Cardiac muscle cell (in vitro differentiated cells and primary cell): Measurements from ENCODE around the gene ZNF200. TPM values are rescaled to one million over a fixed set of nuclear protein-coding genes. Genes with fewer than 3 reads are reported as not detected.

Experiments
- DNase-seq, 2 donors: peaks; one replicate each; pipeline versions ENCODE4 v3.0.0 to v3.0.0-alpha.2; 2010 to 2017; ENCODE audit warnings: low read depth in 1 of 2, low spot score in 1 of 2
- H3K27ac ChIP-seq: fragments of 200-600 bp; sonication (generic); 2 replicates; pipeline ENCODE4 v1.5.1; 2016
- H3K27me3 ChIP-seq: fragments of 200-600 bp; sonication (generic); 2 replicates; pipeline ENCODE4 v1.6.0; 2016; ENCODE audit warnings: control low read depth
- H3K36me3 ChIP-seq: fragments of 200-600 bp; sonication (generic); 2 replicates; pipeline ENCODE4 v1.5.1; 2016; ENCODE audit warnings: control low read depth
- H3K4me1 ChIP-seq: fragments of 200-600 bp; sonication (generic); 2 replicates; pipeline ENCODE4 v1.8.1; 2017; ENCODE audit warnings: low read depth, mild to moderate bottlenecking, mixed run types
- H3K4me3 ChIP-seq: fragments of 200-600 bp; sonication (generic); 2 replicates; pipeline ENCODE4 v1.5.1; 2016; ENCODE audit warnings: mild to moderate bottlenecking
- H3K9me3 ChIP-seq: fragments of 200-600 bp; sonication (generic); 2 replicates; pipeline ENCODE4 v1.5.1; 2017; ENCODE audit warnings: low read depth, mild to moderate bottlenecking, control low read depth
- polyA plus RNA-seq: library from polyadenylated mRNA; unstranded; fragments of >200 nt; fragmentation: Nextera tagmentation; extraction: Ambion mirVana; gene quantifications from 2 replicates; pipeline ENCODE4 v1.2.1, GENCODE V29; 2016
- total RNA-seq: library from RNA; depleted of rRNA; stranded (reverse); fragments of >200 nt; gene quantifications from 2 replicates; pipeline ENCODE4 v1.2.3, GENCODE V29; 2016
- TF ChIP-seq, protein P1 (sequence below): IDR thresholded peaks from 2 replicates; pipeline ENCODE4 v1.5.1; 2012; ENCODE audit warnings: low read depth, mild to moderate bottlenecking, low read length

ZNF200 gene
- total and polyA plus RNA-seq, 2 experiments from 2014 or later: 11.1 to 12.9 TPM

DNA sequence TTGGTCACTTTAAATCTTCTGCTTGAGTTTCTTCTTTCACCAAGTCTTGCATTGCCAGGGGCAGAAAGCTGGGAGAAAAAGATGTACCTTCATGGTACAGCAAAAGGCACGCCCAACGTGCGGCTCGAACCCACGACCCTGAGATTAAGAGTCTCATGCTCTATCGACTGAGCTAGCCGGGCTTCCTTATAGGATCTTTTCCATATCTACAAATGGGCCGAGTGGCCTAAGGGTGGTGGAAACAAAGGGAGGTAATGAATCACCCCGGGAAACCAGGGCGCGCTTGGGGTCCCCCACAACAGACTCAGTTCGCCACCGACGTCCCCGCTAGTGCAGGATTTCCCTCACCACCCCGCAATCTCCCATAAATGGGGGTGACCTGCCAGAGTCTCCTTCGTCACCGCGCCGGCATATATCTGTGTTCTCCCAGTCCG, 54.5 kb downstream of the ZNF200 start:
- TF ChIP-seq, protein P1, sequence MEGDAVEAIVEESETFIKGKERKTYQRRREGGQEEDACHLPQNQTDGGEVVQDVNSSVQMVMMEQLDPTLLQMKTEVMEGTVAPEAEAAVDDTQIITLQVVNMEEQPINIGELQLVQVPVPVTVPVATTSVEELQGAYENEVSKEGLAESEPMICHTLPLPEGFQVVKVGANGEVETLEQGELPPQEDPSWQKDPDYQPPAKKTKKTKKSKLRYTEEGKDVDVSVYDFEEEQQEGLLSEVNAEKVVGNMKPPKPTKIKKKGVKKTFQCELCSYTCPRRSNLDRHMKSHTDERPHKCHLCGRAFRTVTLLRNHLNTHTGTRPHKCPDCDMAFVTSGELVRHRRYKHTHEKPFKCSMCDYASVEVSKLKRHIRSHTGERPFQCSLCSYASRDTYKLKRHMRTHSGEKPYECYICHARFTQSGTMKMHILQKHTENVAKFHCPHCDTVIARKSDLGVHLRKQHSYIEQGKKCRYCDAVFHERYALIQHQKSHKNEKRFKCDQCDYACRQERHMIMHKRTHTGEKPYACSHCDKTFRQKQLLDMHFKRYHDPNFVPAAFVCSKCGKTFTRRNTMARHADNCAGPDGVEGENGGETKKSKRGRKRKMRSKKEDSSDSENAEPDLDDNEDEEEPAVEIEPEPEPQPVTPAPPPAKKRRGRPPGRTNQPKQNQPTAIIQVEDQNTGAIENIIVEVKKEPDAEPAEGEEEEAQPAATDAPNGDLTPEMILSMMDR: no peak
- Histone ChIP-seq H3K36me3 (no peaks in the 10 kb centered on the region), H3K9me3 (no peaks in the 10 kb centered on the region), H3K27me3 (peaks cover 99% of the 10 kb centered on the region), H3K4me3 (no peak overlapping the region), H3K27ac (no peak overlapping the region), H3K4me1 (peaks cover 3% of the 10 kb centered on the region)
- DNase-seq: no peak

DNA sequence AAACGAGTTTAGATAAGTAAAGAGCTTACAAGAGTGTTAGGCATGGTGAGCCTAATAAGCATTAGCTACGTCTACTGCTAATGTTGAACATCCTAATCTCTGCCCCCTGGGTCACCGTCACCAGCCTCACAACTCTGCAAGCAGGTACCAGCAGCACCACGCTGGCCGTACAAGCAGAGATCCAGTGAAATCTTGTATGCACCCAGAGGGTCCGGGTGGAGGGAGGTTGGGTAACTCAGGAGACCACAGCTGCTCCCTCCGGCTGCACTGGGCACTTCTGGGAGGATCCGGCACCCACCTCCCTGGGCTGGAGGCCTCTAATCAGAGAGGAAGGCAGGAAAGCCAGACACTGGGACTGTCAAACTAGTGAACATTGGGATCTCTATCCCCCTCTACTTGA, 55.3 kb downstream of the ZNF200 start:
- Histone ChIP-seq H3K27ac (no peak overlapping the region), H3K36me3 (no peaks in the 10 kb centered on the region), H3K27me3 (peaks cover 100% of the 10 kb centered on the region), H3K9me3 (no peaks in the 10 kb centered on the region), H3K4me1 (peaks cover 3% of the 10 kb centered on the region), H3K4me3 (no peak overlapping the region)
- TF ChIP-seq, protein P1: no peak
- no peak for DNase-seq

DNA sequence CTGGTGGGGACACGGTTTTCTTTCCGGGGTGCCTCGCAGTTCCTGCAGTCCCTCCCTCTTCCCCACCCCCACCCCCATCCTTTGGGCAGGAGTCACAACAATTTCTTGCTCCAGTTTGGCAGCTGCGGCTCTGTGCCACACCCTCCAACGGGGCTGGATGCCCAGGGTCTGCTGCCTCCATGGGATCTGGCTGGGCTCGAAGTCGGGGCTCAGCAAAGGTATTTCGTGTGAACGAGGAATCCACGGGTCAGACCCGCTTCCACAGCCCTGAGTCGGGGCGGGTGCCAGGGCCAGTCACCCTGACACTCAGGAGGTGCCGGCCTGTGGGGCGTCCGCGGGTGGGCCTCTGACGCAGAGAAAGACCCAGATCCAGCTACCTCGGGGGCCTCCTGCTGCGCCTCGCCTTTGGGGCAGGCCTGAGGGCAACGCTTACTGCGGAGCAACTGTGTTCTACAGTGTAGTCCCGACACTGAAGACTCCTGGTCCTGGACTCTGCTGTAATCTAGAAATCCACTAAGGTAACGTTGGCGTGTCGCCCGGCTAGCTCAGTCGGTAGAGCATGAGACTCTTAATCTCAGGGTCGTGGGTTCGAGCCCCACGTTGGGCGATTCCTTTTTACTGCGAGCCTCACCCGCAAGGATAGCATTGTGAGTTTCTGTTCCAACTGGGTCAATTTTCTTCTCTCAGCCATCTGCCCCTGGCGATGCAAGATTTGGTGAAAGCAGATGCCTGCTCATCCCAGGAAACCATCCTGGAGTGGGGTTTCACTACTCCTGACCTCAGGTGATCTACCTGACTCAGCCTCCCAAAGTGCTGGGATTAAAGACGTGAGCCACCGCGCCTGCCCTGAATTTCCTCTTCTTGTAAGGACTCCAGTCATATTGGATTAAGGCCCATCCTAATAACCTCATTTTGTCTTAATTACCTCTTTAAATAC, 59.5 kb downstream of the ZNF200 start:
- TF ChIP-seq, protein P1: no peak
- Histone ChIP-seq H3K4me3 (no peak overlapping the region), H3K4me1 (no peaks in the 10 kb centered on the region)

DNA sequence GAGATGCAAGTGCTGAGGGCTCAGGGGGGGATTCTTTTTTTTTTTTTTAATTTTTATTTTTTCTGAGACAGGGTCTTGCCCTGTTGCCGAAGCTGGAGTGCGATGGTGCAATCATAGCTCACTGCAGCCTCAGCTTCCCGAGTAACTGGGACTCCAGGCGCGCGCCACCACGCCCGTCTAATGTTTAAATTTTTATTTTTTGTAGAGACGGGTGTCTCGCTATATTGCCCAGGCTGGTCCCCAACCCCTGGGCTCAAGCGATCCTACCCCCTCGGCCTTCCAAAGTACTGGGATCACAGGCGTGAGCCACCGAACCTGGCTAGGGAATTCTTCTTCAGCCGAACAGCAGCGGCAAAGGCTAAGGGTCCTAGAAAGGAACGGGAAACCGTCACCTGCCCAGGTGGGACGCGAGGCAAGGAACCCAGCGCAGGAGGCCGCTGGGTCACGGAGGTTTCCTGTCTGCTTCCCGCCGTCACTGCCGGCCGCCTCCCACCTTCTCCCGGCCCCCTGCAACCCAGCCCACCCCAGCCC, 60.3 kb downstream of the ZNF200 start:
- TF ChIP-seq, protein P1: no peak
- Histone ChIP-seq H3K4me1 (no peaks in the 10 kb centered on the region), H3K27me3 (peaks cover 100% of the 10 kb centered on the region), H3K27ac (no peak overlapping the region), H3K36me3 (no peaks in the 10 kb centered on the region), H3K4me3 (no peak overlapping the region), H3K9me3 (no peaks in the 10 kb centered on the region)
- no peak for DNase-seq

More for the DNA sequence above, 59.5 kb downstream of the ZNF200 start:
- Histone ChIP-seq H3K27me3 (peaks cover 100% of the 10 kb centered on the region), H3K27ac (no peak overlapping the region), H3K9me3 (no peaks in the 10 kb centered on the region), H3K36me3 (no peaks in the 10 kb centered on the region)
- peak in 1 of 2 donors; percentile 40 for DNase-seq

DNA sequence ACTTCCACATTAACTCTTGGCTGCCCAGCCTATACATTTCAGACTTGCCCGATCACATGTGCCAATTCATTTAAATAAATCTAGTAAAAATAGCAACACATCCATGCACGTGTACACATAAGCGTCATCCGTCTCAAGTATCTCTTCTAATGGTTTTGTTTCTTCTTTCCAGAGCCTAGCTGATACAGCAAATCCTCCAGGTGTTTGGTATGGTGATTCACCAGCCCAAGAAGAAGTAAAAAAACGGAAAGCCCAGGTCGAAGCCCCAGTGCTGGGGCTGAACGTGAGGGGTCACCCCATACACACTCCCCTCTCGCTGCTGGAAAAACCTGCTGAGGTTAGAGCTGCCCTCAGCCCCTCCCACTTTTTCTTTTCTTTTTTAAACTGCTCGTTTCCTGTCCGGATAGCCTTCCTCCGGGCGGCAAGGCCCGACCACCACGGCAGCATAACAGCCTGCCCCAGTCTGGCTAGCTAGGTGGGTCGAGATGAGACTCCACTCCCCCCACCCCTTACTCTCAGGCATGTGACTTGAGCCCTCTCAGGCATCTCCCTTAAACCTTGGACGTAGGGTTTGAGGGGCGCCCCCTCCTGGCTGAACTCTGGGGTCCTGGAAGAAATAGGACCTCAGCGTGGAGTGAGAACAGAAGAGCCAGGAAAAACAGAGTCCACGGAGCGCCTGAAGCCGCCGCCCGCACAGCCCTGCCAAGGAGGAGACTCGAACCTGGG, 60.9 kb downstream of the ZNF200 start:
- DNase-seq: peak in 1 of 2 donors; percentile 35
- TF ChIP-seq, protein P1: peak; percentile 50
- H3K9me3 ChIP-seq: no peaks in the 10 kb centered on the region
- no peak overlapping the region for H3K27ac ChIP-seq
- no peak overlapping the region for H3K4me3 ChIP-seq
- H3K4me1 ChIP-seq: no peaks in the 10 kb centered on the region
- H3K27me3 ChIP-seq: peaks cover 100% of the 10 kb centered on the region
- no peaks in the 10 kb centered on the region for H3K36me3 ChIP-seq

Other genes starting within 250 kb of the ZNF200 start
- gene CLDN9, start 222.2 kb downstream of the ZNF200 start, total RNA-seq: 3.2 and 6.3 TPM in 2 replicates
- gene CLDN9, start 222.2 kb downstream of the ZNF200 start, polyA plus RNA-seq: 8.4 and 8.5 TPM in 2 replicates
- 148 and 210 TPM in 2 replicates for gene CLDN6, start 217.0 kb downstream of the ZNF200 start, total RNA-seq
- gene CLDN6, start 217.0 kb downstream of the ZNF200 start, polyA plus RNA-seq: 244 and 344 TPM in 2 replicates
- gene TNFRSF12A, start 214.8 kb downstream of the ZNF200 start, total RNA-seq: 115 and 122 TPM in 2 replicates
- 106 and 142 TPM in 2 replicates for gene TNFRSF12A, start 214.8 kb downstream of the ZNF200 start, polyA plus RNA-seq
- 48.3 and 50.8 TPM in 2 replicates for gene HCFC1R1, start 211.2 kb downstream of the ZNF200 start, total RNA-seq
- gene HCFC1R1, start 211.2 kb downstream of the ZNF200 start, polyA plus RNA-seq: 109 and 140 TPM in 2 replicates
- gene THOC6, start 211.1 kb downstream of the ZNF200 start, total RNA-seq: 34.8 and 36.9 TPM in 2 replicates
- gene THOC6, start 211.1 kb downstream of the ZNF200 start, polyA plus RNA-seq: 61.3 and 65.7 TPM in 2 replicates
- not detected in 2 replicates for gene BICDL2, start 198.2 kb downstream of the ZNF200 start, total RNA-seq
- gene BICDL2, start 198.2 kb downstream of the ZNF200 start, polyA plus RNA-seq: 0.19 TPM in 1 of 2 replicates, not detected in the other
- 0.03 TPM in 1 of 2 replicates, not detected in the other for gene MMP25, start 188.6 kb downstream of the ZNF200 start, total RNA-seq
- gene MMP25, start 188.6 kb downstream of the ZNF200 start, polyA plus RNA-seq: 4.3 and 5.8 TPM in 2 replicates
- gene IL32, start 169.5 kb downstream of the ZNF200 start, total RNA-seq: 0.66 TPM in 1 of 2 replicates, not detected in the other
- gene IL32, start 169.5 kb downstream of the ZNF200 start, polyA plus RNA-seq: 0.35 TPM in 1 of 2 replicates, not detected in the other
- 0.42 and 0.78 TPM in 2 replicates for gene ZSCAN10, start 135.9 kb downstream of the ZNF200 start, total RNA-seq
- 0.74 TPM in 1 of 2 replicates, not detected in the other for gene ZSCAN10, start 135.9 kb downstream of the ZNF200 start, polyA plus RNA-seq
- gene ZNF205, start 122.6 kb downstream of the ZNF200 start, total RNA-seq: 26.7 and 37.3 TPM in 2 replicates
- gene ZNF205, start 122.6 kb downstream of the ZNF200 start, polyA plus RNA-seq: 13.2 and 14.4 TPM in 2 replicates
- gene ZNF213, start 100.1 kb downstream of the ZNF200 start, total RNA-seq: 7.5 and 8.4 TPM in 2 replicates
- gene ZNF213, start 100.1 kb downstream of the ZNF200 start, polyA plus RNA-seq: 10.1 and 13.6 TPM in 2 replicates
- not detected in 2 replicates for gene OR1F1, start 47.0 kb downstream of the ZNF200 start, total RNA-seq
- not detected in 2 replicates for gene OR1F1, start 47.0 kb downstream of the ZNF200 start, polyA plus RNA-seq
- gene MEFV, start 21.5 kb upstream of the ZNF200 start, total RNA-seq: not detected in 2 replicates
- gene MEFV, start 21.5 kb upstream of the ZNF200 start, polyA plus RNA-seq: not detected in 2 replicates
- 37.3 and 45.7 TPM in 2 replicates for gene ZNF263, start 48.3 kb upstream of the ZNF200 start, total RNA-seq
- 18.8 and 29.5 TPM in 2 replicates for gene ZNF263, start 48.3 kb upstream of the ZNF200 start, polyA plus RNA-seq
- 8.4 and 10.8 TPM in 2 replicates for gene TIGD7, start 70.3 kb upstream of the ZNF200 start, total RNA-seq
- 11.0 and 12.5 TPM in 2 replicates for gene TIGD7, start 70.3 kb upstream of the ZNF200 start, polyA plus RNA-seq
- 25.3 and 37.9 TPM in 2 replicates for gene ZNF75A, start 70.3 kb upstream of the ZNF200 start, total RNA-seq
- 43.4 and 44.1 TPM in 2 replicates for gene ZNF75A, start 70.3 kb upstream of the ZNF200 start, polyA plus RNA-seq
- gene OR2C1, start 120.7 kb upstream of the ZNF200 start, total RNA-seq: 1.1 TPM in 1 of 2 replicates, not detected in the other
- gene OR2C1, start 120.7 kb upstream of the ZNF200 start, polyA plus RNA-seq: 1.0 and 1.4 TPM in 2 replicates
- 17.1 and 19.8 TPM in 2 replicates for gene ZSCAN32, start 165.8 kb upstream of the ZNF200 start, total RNA-seq
- 12.3 and 13.7 TPM in 2 replicates for gene ZSCAN32, start 165.8 kb upstream of the ZNF200 start, polyA plus RNA-seq
- gene ZNF174, start 166.1 kb upstream of the ZNF200 start, total RNA-seq: 32.0 and 33.5 TPM in 2 replicates
- gene ZNF174, start 166.1 kb upstream of the ZNF200 start, polyA plus RNA-seq: 31.4 and 33.1 TPM in 2 replicates
- 1.2 and 2.1 TPM in 2 replicates for gene ZNF597, start 208.3 kb upstream of the ZNF200 start, total RNA-seq
- 0.56 and 2.5 TPM in 2 replicates for gene ZNF597, start 208.3 kb upstream of the ZNF200 start, polyA plus RNA-seq
- 43.9 and 50.7 TPM in 2 replicates for gene NAA60, start 208.5 kb upstream of the ZNF200 start, total RNA-seq
- 77.0 and 83.0 TPM in 2 replicates for gene NAA60, start 208.5 kb upstream of the ZNF200 start, polyA plus RNA-seq